Activated naive CD4-positive, alpha-beta T cell treated with Interleukin-2 at 50 U/mL for 16 hours (primary cell): ENCODE measurements around the gene PTPRT.

Experiments used
- DNase-seq: peaks from one replicate; pipeline ENCODE4 v3.0.0-alpha.2; 2020

The PTPRT gene

GRCh38 chr20:42158272-42158671, 1031.4 kb downstream of the PTPRT start:
- no peak for DNase-seq

- no peak for DNase-seq
These were observed 1034.1 kb downstream of the PTPRT start for GRCh38 chr20:42155586-42155985.

GRCh38 chr20:42152575-42152974, 1037.1 kb downstream of the PTPRT start:
- no peak for DNase-seq

GRCh38 chr20:42150230-42150629, 1039.5 kb downstream of the PTPRT start:
- DNase-seq = no peak

GRCh38 chr20:42138729-42139128, 1051.0 kb downstream of the PTPRT start:
- no peak for DNase-seq

- no peak for DNase-seq
These were observed 1055.2 kb downstream of the PTPRT start for GRCh38 chr20:42134265-42135098.

GRCh38 chr20:42130810-42131596, 1058.7 kb downstream of the PTPRT start:
- DNase-seq = no peak

GRCh38 chr20:42125426-42125825, 1064.3 kb downstream of the PTPRT start:
- DNase-seq = no peak

GRCh38 chr20:42123981-42124473, 1065.7 kb downstream of the PTPRT start:
- no peak for DNase-seq

GRCh38 chr20:42118409-42119125, 1071.1 kb downstream of the PTPRT start:
- no peak for DNase-seq

- DNase-seq = no peak
These were observed 1071.7 kb downstream of the PTPRT start for GRCh38 chr20:42118001-42118400.

GRCh38 chr20:42113236-42113635, 1076.5 kb downstream of the PTPRT start:
- DNase-seq = no peak

- DNase-seq = no peak
These were observed 1077.5 kb downstream of the PTPRT start for GRCh38 chr20:42112161-42112560.

- DNase-seq = no peak
These were observed 1078.4 kb downstream of the PTPRT start for GRCh38 chr20:42111349-42111748.

GRCh38 chr20:42110301-42110700, 1079.4 kb downstream of the PTPRT start:
- DNase-seq = no peak

GRCh38 chr20:42102000-42102399, 1087.7 kb downstream of the PTPRT start:
- DNase-seq = no peak

- DNase-seq = no peak
These were observed 1089.5 kb downstream of the PTPRT start for GRCh38 chr20:42100137-42100704.

- no peak for DNase-seq
These were observed 1090.6 kb downstream of the PTPRT start for GRCh38 chr20:42099101-42099500.

- DNase-seq = no peak
These were observed 1091.3 kb downstream of the PTPRT start for GRCh38 chr20:42098418-42098817.

- DNase-seq = no peak
These were observed 1092.0 kb downstream of the PTPRT start for GRCh38 chr20:42097741-42098140.

GRCh38 chr20:42095221-42095620, 1094.5 kb downstream of the PTPRT start:
- DNase-seq = no peak

- no peak for DNase-seq
These were observed 1095.9 kb downstream of the PTPRT start for GRCh38 chr20:42093542-42094440.
